Fibroblast of peridontal ligament (primary cell): ENCODE data around the gene ASXL3.

Experiments used
- DNase-seq: peaks from one replicate; pipeline ENCODE4 v3.0.0-alpha.2; 2010; ENCODE audit errors: extremely low read depth

The ASXL3 gene

GRCh38 chr18:33577685-33578517, at the start of gene ASXL3:
Gene ASXL3, plus strand, starts transcription at chr18:33578219. Its CDS starts 413 bp downstream, at chr18:33578632.
- DNase-seq: no peak

- no peak for DNase-seq
Measured at GRCh38 chr18:33532978-33533377, 45.0 kb upstream of the ASXL3 start.

GRCh38 chr18:33536904-33537303, 41.1 kb upstream of the ASXL3 start:
- no peak for DNase-seq

GRCh38 chr18:33538418-33539042, 39.5 kb upstream of the ASXL3 start:
- DNase-seq: no peak

- DNase-seq: no peak
Measured at GRCh38 chr18:33540392-33540791, 37.6 kb upstream of the ASXL3 start.

GRCh38 chr18:33541316-33541715, 36.7 kb upstream of the ASXL3 start:
- no peak for DNase-seq

GRCh38 chr18:33556846-33557245, 21.2 kb upstream of the ASXL3 start:
- DNase-seq: no peak

- DNase-seq: no peak
Measured at GRCh38 chr18:33557706-33558105, 20.3 kb upstream of the ASXL3 start.

- DNase-seq: no peak
Measured at GRCh38 chr18:33558529-33558928, 19.5 kb upstream of the ASXL3 start.

- DNase-seq: peak; percentile 30
Measured at GRCh38 chr18:33560686-33561370, 17.2 kb upstream of the ASXL3 start.

GRCh38 chr18:33562741-33563140, 15.3 kb upstream of the ASXL3 start:
- no peak for DNase-seq

- no peak for DNase-seq
Measured at GRCh38 chr18:33567705-33568104, 10.3 kb upstream of the ASXL3 start.

- no peak for DNase-seq
Measured at GRCh38 chr18:33571998-33572787, 5.8 kb upstream of the ASXL3 start.

- DNase-seq: no peak
Measured at GRCh38 chr18:33573193-33573592, 4.8 kb upstream of the ASXL3 start.

GRCh38 chr18:33575451-33575850, 2.6 kb upstream of the ASXL3 start:
- DNase-seq: no peak

- DNase-seq: no peak
Measured at GRCh38 chr18:33576999-33577646, 896 bp upstream of the ASXL3 start.

GRCh38 chr18:33578518-33579348, 714 bp downstream of the ASXL3 start:
- DNase-seq: no peak

- DNase-seq: no peak
Measured at GRCh38 chr18:33579349-33580215, 1.6 kb downstream of the ASXL3 start.

- no peak for DNase-seq
Measured at GRCh38 chr18:33580546-33580945, 2.5 kb downstream of the ASXL3 start.

- no peak for DNase-seq
Measured at GRCh38 chr18:33581856-33582255, 3.8 kb downstream of the ASXL3 start.
